G401 (cell line): ENCODE results near the gene MEP1A. TPM values are rescaled to one million over a fixed set of nuclear protein-coding genes. Genes with fewer than 3 reads are reported as not detected.
"Not testable (repeated sequence)": the region's sequence is repeated elsewhere in the genome, so short reads cannot be mapped to it uniquely, and the experiment has no call there.

Source experiments
- DNase-seq: peaks from one replicate; pipeline ENCODE4 v3.0.0-alpha.2; 2015; ENCODE audit warnings: low spot score
- in situ Hi-C: cut with HindIII; loops from 2 replicates; pipeline ENCODE4 v1.10.0; 2016; ENCODE audit warnings: low sequenced_read_pairs, mixed read lengths
- total RNA-seq: library from RNA; depleted of rRNA; stranded (reverse); fragments of >200 nt; shearing (Covaris generic); gene quantifications from 2 replicates; pipeline ENCODE4 v1.2.3, GENCODE V29; 2014

The MEP1A gene
- total RNA-seq, 1 experiment from 2014 or later = not detected

DNA sequence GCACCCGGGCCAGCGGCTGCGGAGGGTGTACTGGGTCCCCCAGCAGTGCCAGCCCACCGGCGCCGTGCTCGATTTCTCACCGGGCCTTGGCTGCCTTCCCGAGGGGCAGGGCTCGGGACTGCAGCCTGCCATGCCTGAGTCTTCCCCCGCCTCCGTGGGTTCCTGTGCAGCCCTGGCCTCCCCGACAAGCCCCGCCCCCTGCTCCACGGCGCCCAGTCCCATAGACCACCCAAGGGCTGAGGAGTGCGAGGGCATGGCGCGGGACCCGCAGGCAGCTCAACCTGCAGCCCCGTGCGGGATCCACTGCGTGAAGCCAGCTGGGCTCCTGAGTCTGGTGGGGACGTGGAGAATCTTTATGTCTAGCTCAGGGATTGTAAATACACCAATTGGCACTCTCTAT, 18.5 kb upstream of the MEP1A start:
- DNase-seq, in situ Hi-C loops: not testable (repeated sequence)

DNA sequence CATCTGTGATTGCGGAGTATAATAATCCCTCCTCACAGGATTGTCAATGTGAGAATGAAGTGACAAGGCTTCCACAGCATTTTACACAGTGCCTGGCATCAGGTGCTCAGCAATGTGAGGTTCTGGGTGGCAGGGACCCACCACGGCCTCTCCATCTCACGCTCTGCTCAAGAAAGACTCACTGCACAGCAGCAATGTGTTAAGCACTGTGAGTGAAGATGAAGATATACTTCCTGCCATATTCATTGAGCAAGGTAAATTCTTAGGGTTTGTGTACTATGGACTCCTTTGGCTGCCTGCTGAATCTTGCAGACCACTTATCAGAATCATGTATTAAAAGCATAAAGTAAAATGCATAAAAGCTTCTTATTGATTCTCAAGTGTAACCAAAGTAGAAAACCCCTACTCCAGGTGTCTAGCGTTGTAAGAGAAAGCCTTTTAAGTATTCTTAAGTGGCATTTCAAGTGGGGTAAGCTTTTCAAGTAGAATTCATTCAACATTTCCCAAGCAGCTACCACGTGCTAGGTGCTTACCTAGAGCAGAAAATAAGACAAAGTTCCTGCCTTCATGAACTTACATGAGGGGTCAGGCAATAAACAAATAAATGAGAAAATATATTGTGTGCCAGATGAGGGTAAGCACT, 17.0 kb upstream of the MEP1A start:
- in situ Hi-C loops = no loop called here
- no peak for DNase-seq

DNA sequence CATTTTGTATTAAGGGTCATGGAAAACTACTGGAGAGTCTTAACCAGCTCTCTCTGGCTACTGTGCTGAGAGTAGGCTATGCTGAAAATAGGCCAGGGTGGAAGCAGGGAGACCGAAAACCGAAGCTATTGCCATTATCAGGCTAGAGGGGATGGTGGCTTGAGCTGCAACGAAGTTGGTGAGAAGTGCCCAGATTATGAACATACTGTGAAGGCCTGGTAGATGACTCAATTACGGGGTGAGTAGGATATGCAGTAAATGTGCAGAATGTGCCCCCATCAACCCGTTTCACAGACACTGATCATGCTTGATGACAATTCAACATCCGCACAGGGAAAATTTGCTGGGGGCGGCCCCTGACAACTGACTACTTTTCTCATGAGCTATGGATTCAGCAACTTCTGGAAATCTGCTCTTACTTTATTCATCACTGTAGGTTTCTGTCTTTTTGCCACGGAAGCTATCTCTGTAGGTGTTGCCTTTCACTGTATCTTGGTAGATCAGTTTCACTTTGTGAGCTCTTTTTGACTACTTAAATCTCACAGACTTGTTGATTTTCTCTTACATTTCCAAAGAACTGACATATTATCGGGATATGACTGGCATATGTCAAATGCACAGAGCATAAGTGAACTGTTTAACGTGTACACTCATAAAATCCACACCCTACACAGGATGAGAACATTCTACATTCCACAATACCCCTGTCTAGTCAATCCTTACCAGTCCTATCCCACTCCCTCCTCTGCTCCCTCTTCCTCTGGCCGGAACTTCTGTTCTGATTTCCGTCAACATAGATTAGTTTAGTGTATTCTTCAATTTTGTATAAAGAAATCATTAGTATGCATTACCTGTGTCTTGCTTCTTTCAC, 15.5 kb upstream of the MEP1A start:
- in situ Hi-C loops = no loop called here
- DNase-seq = no peak

DNA sequence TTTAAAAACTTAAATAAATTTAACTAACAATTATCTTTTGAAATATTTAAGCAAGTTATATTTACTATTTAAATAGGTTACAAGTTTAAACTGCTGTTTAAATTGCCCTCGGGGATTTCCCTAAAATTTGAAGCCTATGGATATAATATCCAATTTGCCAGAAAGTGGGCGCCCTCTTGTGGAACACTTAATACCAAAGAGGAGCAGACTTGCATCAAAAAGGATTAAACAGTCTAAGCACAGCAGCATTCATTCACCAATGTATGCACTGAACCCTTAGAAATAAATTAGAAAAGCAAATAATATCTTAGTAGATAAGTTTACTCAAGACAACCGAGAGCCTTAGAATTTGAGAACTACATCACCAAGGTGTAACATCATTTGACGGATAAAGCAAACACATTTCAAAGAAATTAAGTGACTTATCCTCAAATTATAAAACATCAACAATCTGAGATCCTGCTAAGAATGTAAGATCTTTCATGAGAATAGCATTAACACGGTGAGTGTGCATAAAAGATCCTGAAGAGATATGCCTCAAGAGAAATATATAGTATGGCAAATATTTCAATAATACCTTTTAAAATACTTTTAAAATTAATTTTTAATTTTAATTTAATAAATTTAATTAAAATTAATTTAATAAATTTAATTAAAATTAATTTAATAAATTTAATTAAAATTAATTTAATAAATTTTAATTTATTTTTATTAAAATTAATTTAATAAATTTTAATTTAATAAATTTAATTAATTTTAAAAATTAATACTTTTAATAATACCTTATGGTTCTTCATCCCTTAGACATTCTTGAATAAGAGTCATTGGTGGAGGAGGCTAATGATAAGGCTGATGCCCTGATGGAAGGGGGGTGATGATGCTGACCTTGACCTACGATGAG, 11.5 kb upstream of the MEP1A start:
- peak; percentile 82 for DNase-seq
- in situ Hi-C loops = no loop called here

DNA sequence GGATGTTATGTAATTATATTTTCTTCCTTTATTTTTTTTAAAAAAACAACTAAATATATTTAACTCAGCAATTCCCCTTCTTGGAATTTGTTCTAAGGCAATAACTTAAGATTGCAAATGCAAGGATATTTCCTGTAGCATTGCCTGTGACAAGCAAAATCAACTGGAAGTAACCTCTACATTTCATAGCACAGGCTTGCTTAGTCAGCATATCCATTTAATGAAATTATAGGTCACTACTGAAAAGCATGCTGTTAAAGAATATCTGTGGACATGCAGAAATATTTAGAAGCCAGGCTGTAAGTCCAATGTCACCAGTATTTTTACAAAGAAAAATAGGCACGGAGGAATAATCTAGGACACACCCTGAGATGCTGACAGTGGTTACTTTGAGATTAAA, 8.7 kb upstream of the MEP1A start:
- in situ Hi-C loops = no loop called here
- DNase-seq = no peak

DNA sequence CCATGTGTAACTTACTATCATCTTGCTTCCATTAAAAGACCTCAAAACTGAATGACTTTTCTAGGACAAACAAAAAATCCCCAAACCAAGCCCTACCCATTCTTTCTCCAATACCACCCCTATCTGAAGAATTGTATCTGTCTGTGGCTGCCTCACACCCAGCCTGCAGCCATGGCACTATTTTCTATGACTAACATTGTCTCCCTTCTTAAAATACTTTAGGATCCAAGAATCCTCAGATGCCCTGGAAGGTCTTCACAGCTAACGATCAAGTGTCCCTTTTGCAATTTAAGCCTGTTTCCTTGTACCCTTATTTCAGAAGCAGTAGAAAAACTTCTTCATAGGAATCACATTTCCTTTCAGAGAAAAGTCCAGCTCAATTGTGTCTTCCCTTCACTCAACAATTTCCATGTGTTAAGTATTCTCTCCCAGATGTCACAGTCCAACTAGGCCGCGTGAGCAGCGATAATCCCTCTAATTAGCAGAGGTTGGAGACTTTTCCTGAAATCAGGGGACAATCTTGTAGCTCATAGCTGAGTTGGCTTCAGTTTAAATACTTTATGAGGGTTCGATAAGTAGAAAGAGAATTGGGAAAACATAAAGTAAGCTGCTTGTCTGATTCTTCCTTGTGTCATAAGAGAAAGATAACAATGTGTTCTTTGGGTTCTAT, 5.2 kb upstream of the MEP1A start:
- DNase-seq = no peak
- in situ Hi-C loops = no loop called here

DNA sequence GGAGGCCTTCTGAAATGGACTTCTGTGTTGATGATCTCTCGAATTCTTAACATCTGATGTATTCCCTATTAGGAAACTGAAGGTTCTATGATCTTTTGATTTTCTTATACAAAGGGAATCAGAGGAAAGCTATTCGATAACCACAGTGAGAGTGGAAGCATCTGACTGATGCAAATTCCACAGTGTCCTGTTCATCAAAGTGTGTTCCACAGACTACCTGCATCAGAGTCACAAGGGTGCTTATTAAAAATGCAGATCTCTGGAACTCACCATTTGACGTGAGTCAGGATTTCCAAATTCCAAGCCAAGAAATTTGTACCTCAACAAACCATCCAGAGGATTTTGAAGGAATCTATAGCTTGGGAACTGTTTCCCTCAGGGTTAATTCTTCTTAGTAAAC, 4.4 kb upstream of the MEP1A start:
- no peak for DNase-seq
- in situ Hi-C loops = no loop called here

DNA sequence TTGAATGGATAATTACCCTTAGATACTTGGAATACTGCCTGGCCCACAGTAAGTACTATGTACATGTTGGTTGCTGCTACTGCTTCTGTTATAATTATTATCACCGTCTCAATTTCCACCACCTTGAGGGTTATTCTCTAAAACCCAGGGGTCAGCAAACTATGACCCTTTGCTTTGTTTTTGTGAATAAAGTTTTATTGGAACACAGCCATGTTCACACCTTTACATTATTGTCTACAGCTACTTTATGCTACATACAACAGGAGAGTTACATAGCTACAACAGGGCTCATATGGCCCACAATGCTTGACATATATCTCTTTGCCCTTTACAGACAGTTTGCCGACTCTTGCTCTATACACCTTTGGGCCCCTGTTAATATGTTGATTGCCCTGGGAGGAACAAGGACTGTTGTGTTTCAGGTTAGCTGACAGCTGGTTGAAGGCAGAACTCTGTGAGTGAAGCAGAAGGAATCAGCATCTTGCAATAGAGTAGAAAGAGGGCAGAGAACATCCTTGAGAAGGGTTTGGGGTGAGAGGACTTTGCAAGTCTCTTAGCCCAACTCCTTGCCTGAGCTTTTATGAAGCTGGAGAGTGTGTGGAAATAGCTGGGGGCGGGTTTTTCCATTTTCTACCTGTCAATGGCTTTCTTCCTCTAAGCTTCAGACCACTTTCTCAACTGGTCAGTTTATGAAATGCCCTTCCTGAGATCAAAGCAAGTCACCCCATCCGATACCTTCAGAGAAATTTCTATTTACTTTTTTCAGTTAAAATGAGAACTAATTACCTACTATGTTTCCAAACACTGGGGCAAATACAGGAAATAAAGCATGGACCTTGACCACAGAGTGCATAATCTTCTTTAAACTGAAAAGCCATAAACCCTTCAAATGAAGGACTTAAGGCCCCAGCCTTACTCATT, 3.5 kb upstream of the MEP1A start:
- in situ Hi-C loops = no loop called here
- DNase-seq = no peak

DNA sequence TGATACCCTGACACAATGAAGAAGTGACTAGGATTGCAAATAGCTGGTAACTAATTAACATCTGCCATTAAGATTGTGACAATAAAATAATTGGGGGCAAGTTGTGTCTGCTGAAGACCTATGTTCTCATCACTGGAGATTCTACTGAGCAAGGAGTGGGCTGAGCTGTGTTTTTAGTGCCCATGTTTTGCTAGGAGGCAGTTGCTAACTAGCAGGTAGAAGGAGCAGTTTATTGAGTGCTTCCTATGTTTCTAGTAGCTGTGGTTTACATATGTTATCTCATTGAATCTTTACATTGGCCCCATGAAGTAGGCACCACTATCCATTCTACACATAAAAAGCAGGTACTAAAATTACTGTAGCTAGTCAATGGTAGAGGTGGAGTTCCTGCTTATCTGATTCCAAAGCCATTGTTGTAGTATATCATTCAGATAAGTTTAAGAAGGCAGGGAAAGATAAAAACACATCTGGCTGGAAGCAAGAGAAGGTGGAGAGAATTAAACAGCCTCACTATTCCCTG, 2.8 kb upstream of the MEP1A start:
- in situ Hi-C loops = no loop called here
- no peak for DNase-seq

DNA sequence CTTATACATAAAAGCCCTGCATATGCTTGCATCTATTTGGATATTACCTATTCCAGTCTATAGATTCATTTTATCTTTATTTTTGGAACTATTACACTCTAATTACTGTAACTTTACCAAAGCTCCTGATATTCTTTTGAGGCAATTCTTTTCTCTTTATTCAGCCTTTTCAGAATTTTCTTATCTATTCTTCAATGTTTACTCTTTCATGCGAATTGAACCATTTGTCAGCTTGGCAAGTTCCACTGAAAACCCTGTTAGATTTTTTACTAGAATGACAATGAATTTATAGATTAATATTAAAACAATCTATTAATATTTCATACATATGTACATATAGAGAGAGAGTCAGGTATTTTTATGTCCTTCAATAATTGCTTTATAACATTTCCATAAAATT, 554 bp upstream of the MEP1A start:
- in situ Hi-C loops = no loop called here
- no peak for DNase-seq

DNA sequence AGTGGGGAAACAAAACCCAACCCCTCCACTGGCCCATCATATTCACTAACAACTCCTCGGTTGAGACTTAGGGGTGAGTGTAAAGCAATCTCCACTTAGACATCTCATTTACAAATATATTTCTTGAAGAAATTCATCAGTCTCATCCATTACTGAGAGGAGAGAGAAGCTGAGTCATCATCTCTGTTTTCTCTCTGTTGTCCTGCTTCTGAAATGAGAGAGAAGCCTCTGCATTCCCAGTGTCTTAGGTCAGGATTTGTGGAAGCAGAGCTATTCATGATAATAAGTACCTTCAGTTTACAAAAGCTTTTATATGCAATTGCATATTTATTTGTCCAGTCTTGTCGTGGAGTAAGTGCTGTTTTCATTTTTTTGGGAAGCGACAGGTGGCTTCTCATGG, 879 bp downstream of the MEP1A start:
- DNase-seq = no peak
- in situ Hi-C loops = no loop called here

DNA sequence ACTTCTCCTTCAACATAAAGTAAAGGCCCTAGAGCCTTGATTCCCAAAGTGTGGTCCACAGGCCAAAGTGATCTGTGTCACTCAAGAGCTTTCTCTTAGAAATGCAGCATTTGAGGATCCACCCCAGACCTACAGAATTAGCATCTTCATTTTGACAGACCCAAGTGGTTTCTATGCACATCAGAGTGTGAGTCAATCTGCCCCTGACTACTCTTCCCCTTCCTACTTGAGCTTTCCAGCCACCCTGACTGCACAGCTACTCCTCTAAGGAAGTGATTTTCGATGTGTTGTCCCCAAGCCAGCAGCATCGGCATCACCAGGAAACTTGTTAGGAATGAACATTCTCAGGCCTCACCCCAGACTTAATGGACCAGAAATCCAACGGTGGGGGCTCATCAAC, 2.6 kb downstream of the MEP1A start:
- in situ Hi-C loops = no loop called here
- no peak for DNase-seq

DNA sequence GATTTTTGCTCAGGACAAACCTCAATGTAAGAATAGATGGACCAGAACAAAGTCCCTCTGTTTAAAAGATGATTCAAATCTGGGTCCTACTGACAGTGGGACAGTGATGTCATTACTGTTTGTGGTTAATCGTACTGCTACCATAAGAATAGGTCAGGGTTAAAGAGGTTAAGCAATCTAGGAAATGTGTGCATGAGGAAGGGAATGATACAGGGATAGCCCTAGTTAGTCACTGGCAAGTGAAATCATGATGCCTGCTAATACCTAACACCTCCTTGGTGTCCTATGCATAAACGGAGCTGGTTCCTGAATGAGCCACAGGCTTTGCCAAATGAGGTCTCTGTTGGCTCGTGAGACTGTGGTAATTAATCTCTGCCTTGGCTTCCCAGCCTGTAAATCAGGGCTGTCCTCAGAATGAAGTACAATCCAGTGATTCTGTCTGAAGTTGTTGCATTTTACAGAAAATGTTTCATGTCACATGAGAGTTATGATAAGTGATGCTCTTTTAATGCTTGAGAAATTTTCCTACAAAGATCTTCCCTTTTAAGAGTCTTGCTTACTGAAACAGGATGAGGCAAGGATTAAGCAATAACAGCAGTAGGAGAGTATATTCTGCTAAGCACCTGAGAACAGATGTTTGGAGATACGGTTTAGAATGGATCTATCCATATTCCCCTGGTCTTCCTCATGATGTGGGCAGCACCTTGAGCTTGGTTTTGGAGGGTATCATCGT, 3.8 kb downstream of the MEP1A start:
- no peak for DNase-seq
- in situ Hi-C loops = no loop called here

DNA sequence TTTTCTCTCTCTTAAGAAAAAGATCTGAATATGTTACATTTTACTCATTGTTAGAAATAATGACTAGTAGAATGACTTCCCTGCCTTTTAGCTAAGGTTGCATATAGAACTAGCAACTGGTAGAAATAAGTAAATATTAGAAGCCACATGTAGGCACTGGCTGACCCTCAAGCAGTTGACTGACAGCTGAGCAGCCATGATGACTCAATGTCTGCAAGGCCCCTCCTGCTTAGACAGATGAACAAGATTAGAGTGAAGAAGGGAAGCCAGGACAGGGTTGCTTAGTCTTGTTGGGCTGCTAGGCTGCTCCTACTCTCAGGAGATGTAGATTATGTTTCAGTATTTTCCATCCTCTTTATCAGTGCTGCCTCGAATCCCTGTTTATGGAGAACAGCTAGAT, 6.5 kb downstream of the MEP1A start:
- in situ Hi-C loops = no loop called here
- DNase-seq = no peak

DNA sequence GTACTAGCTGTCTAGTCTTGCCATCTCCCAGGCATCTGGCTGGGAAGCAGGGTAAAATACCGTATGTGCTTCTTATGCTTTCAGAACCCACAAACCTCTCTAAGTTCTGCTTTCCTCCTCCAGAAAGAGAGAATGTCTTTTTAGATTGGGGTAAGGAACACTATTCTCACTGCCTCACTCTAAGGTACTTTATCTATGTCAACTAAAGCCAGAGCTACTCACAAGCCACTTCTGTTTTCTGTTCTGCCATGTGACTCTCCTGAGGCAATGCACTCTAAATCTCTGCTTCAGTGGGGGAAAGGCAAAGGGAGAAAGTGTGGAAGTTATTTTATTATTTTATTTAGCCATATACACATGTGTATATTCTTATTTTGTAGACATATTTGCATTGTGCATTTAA, 15.6 kb downstream of the MEP1A start:
- in situ Hi-C loops = no loop called here
- DNase-seq = no peak

DNA sequence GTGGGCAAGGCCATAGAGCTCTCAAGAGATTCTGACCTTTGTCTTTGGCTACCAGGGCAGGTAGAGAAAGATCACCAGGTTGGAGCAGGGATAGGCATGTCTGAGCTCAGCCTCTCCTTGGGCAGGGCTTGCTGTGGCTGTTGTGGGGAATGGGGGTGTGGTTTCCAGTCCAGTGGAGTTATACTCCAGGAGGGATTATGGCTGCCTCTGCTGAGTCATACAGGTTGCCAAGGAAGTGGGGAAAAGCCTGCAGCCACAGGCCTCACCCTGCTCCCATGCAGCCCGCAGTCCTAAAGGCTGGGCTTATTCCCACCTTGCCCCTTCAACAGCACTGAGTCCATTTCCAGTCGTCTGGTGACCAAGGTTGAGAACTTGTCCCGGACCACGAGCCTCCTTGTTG, 21.9 kb downstream of the MEP1A start:
- in situ Hi-C loops = no loop called here
- DNase-seq = no peak

DNA sequence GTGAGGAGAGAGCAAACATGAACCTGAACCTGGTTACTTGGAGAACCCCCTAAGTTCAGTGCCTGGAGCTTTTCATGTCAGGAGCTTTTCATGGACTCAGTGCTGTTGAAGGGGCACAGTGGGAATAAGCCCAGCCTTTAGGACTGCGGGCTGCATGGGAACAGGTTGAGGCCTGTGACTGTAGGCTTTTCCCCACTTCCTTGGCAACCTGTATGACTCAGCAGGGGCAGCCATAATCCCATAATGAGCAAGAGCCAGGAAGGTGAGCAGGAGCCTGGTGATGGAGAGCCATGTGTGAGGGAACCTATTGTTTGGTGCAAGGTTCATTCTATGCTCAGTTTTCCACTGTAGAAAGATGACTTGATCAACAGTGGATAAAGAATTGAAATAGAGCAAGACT, 23.4 kb downstream of the MEP1A start:
- in situ Hi-C loops = no loop called here
- DNase-seq = no peak

DNA sequence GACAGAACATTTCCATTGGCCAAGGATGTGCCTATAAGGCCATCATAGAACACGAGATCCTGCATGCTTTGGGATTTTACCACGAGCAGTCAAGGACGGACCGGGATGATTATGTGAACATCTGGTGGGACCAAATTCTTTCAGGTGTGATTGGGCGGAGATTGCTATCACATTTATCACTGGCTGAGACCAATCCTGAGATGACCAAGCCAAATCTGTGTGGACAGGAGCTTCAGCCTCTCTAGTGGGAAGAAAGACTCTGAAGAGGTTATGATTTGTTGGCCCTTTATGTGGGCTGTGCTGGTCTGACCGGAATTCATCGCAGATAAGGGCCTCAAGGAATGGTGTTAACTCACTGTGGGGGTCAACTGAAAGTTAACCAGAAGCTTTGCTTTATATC, 26.4 kb downstream of the MEP1A start:
- DNase-seq = no peak
- in situ Hi-C loops = no loop called here
